ENCODE data around the gene DHX35. TPM values are rescaled to one million over a fixed set of nuclear protein-coding genes. Genes with fewer than 3 reads are reported as not detected.

Gene DHX35
- total and polyA plus RNA-seq, 2 experiments from 2014 or later, result 8.3 to 25.9 TPM

- TF ChIP-seq, protein P1, sequence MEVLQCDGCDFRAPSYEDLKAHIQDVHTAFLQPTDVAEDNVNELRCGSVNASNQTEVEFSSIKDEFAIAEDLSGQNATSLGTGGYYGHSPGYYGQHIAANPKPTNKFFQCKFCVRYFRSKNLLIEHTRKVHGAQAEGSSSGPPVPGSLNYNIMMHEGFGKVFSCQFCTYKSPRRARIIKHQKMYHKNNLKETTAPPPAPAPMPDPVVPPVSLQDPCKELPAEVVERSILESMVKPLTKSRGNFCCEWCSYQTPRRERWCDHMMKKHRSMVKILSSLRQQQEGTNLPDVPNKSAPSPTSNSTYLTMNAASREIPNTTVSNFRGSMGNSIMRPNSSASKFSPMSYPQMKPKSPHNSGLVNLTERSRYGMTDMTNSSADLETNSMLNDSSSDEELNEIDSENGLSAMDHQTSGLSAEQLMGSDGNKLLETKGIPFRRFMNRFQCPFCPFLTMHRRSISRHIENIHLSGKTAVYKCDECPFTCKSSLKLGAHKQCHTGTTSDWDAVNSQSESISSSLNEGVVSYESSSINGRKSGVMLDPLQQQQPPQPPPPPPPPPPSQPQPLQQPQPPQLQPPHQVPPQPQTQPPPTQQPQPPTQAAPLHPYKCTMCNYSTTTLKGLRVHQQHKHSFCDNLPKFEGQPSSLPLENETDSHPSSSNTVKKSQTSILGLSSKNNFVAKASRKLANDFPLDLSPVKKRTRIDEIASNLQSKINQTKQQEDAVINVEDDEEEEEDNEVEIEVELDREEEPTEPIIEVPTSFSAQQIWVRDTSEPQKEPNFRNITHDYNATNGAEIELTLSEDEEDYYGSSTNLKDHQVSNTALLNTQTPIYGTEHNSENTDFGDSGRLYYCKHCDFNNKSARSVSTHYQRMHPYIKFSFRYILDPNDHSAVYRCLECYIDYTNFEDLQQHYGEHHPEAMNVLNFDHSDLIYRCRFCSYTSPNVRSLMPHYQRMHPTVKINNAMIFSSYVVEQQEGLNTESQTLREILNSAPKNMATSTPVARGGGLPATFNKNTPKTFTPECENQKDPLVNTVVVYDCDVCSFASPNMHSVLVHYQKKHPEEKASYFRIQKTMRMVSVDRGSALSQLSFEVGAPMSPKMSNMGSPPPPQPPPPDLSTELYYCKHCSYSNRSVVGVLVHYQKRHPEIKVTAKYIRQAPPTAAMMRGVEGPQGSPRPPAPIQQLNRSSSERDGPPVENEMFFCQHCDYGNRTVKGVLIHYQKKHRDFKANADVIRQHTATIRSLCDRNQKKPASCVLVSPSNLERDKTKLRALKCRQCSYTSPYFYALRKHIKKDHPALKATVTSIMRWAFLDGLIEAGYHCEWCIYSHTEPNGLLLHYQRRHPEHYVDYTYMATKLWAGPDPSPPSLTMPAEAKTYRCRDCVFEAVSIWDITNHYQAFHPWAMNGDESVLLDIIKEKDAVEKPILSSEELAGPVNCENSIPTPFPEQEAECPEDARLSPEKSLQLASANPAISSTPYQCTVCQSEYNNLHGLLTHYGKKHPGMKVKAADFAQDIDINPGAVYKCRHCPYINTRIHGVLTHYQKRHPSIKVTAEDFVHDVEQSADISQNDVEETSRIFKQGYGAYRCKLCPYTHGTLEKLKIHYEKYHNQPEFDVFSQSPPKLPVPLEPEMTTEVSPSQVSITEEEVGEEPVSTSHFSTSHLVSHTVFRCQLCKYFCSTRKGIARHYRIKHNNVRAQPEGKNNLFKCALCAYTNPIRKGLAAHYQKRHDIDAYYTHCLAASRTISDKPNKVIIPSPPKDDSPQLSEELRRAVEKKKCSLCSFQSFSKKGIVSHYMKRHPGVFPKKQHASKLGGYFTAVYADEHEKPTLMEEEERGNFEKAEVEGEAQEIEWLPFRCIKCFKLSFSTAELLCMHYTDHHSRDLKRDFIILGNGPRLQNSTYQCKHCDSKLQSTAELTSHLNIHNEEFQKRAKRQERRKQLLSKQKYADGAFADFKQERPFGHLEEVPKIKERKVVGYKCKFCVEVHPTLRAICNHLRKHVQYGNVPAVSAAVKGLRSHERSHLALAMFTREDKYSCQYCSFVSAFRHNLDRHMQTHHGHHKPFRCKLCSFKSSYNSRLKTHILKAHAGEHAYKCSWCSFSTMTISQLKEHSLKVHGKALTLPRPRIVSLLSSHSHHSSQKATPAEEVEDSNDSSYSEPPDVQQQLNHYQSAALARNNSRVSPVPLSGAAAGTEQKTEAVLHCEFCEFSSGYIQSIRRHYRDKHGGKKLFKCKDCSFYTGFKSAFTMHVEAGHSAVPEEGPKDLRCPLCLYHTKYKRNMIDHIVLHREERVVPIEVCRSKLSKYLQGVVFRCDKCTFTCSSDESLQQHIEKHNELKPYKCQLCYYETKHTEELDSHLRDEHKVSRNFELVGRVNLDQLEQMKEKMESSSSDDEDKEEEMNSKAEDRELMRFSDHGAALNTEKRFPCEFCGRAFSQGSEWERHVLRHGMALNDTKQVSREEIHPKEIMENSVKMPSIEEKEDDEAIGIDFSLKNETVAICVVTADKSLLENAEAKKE (CRISPR knock-in tag; IDR thresholded peaks at IDR 0.05), result no peak
- no peak for TF ChIP-seq JUNB (IDR thresholded peaks at IDR 0.05; ENCODE audit: unreplicated experiment)
- no peak for TF ChIP-seq EZH2phosphoT487 (IDR thresholded peaks at IDR 0.05; ENCODE audit: unreplicated experiment)
- no peak for TF ChIP-seq ZNF114 (CRISPR knock-in tag; IDR thresholded peaks at IDR 0.05)
- no peak for TF ChIP-seq NANOG (IDR thresholded peaks at IDR 0.05; ENCODE audit: borderline replicate concordance)
Measured at GRCh38 chr20:39067526-39068216, 105.5 kb downstream of the DHX35 start (continued).

GRCh38 chr20:39069976-39070375 lies 107.8 kb downstream of the DHX35 start:
- H3K9me3 Mint-ChIP-seq, result peaks cover 3% of the 10 kb centered on the region; the same call in 1 of the 3 replicates
- Histone ChIP-seq H3K4me1 (ENCODE audit: insufficient read depth) (no peaks in the 10 kb centered on the region), H3K36me3 (ENCODE audit: insufficient read depth) (no peaks in the 10 kb centered on the region), H2AFZ (no peak overlapping the region), H4K20me1 (replicated peaks; ENCODE audit: insufficient read depth) (no peaks in the 10 kb centered on the region), H3K79me2 (replicated peaks; ENCODE audit: insufficient read depth) (no peaks in the 10 kb centered on the region), H3K27me3 (ENCODE audit: insufficient read depth) (no peaks in the 10 kb centered on the region), H3K27ac (ENCODE audit: low read depth) (no peak overlapping the region), H3K4me2 (no peak overlapping the region), H3F3A (replicated peaks; ENCODE audit: low read depth) (no peaks in the 10 kb centered on the region), H3K9me2 (ENCODE audit: insufficient read depth) (no peaks in the 10 kb centered on the region), H3K4me3 (no peak overlapping the region)
- peaks cover 2% of the 10 kb centered on the region for H3K27me3 Mint-ChIP-seq (ENCODE audit: insufficient read depth, low read depth, poor library complexity)
- H3K36me3 Mint-ChIP-seq (ENCODE audit: low read depth), result no peaks in the 10 kb centered on the region
- H3K27ac Mint-ChIP-seq, result no peak overlapping the region
- DNase-seq (ENCODE audit: low spot score) (no peak), ATAC-seq (no peak)
- no peaks in the 10 kb centered on the region for H3K4me1 Mint-ChIP-seq
- no peak overlapping the region for H3K4me3 Mint-ChIP-seq
- no peak for TF ChIP-seq ETS1 (IDR thresholded peaks at IDR 0.05)
- TF ChIP-seq, protein P1 (CRISPR knock-in tag; IDR thresholded peaks at IDR 0.05), result no peak
